Testis (tissue), 3 donors: Measurements from ENCODE around the gene CAPN1. TPM values are rescaled to one million over a fixed set of nuclear protein-coding genes. Genes with fewer than 3 reads are reported as not detected.

Experiments used
- polyA plus RNA-seq: library from polyadenylated mRNA; stranded (reverse); fragments of 350-450 nt; fragmentation: Illumina TruSeq; extraction: RNeasy Lipid Tissue Mini Kit (QIAGEN cat#74804); gene quantifications from one replicate; pipeline ENCODE4 v1.2.3, GENCODE V29; 2014; ENCODE audit warnings: low read depth, low replicate concordance; ENCODE audit not compliant: insufficient read depth
- small RNA-seq, 2 donors: library from RNA; depleted of rRNA; stranded (forward); fragments of <200 nt; gene quantifications; one replicate each; pipeline ENCODE3, GENCODE V24; 2016
- total RNA-seq, 2 donors: library from RNA; depleted of rRNA; stranded (reverse); fragments of >200 nt; gene quantifications; one replicate each; pipeline ENCODE4 v1.2.3, GENCODE V29; 2016

The CAPN1 gene
- total and polyA plus RNA-seq, 3 donors from 2014 or later, result 27.3 to 85.3 (median 36.2) TPM

Small RNA genes lying within 50 kb of the gene (small RNA-seq; reads per million reads assigned to genes)
- gene HIGD1AP10 (0 reads per million in 2 donors), gene PDCL2P2 (0 reads per million in 2 donors), gene RNU2-23P (0.09 to 0.47 reads per million in 2 donors)

Other genes starting within 250 kb of the CAPN1 start
- 1 to 10 TPM; 7.0 to 9.4 TPM for gene GPHA2, start 246.0 kb upstream of the CAPN1 start, total RNA-seq
- 6.9 TPM for gene GPHA2, start 246.0 kb upstream of the CAPN1 start, polyA plus RNA-seq
- 10 to 100 TPM; 14.4 to 34.8 TPM for gene MAJIN, start 209.8 kb upstream of the CAPN1 start, total RNA-seq
- 36.4 TPM for gene MAJIN, start 209.8 kb upstream of the CAPN1 start, polyA plus RNA-seq
- 1 to 10 TPM in 1 of 2 donors, under 1 TPM in 1; 0.94 to 1.5 TPM for gene BATF2, start 185.0 kb upstream of the CAPN1 start, total RNA-seq
- gene BATF2, start 185.0 kb upstream of the CAPN1 start, polyA plus RNA-seq, result 2.7 TPM
- 100 to 1,000 TPM; 127 to 154 TPM for gene ARL2, start 167.8 kb upstream of the CAPN1 start, total RNA-seq
- 235 TPM for gene ARL2, start 167.8 kb upstream of the CAPN1 start, polyA plus RNA-seq
- gene SNX15, start 154.5 kb upstream of the CAPN1 start, total RNA-seq, result 10 to 100 TPM; 17.0 to 22.5 TPM
- 15.6 TPM for gene SNX15, start 154.5 kb upstream of the CAPN1 start, polyA plus RNA-seq
- gene SAC3D1, start 140.7 kb upstream of the CAPN1 start, total RNA-seq, result 10 to 100 TPM; 40.5 to 41.0 TPM
- 63.5 TPM for gene SAC3D1, start 140.7 kb upstream of the CAPN1 start, polyA plus RNA-seq
- 10 to 100 TPM; 16.5 to 18.1 TPM for gene NAALADL1, start 123.4 kb upstream of the CAPN1 start, total RNA-seq
- gene NAALADL1, start 123.4 kb upstream of the CAPN1 start, polyA plus RNA-seq, result 16.0 TPM
- 10 to 100 TPM; 28.5 to 50.9 TPM for gene CDCA5, start 97.9 kb upstream of the CAPN1 start, total RNA-seq
- 93.3 TPM for gene CDCA5, start 97.9 kb upstream of the CAPN1 start, polyA plus RNA-seq
- 10 to 100 TPM; 52.7 to 57.2 TPM for gene ZFPL1, start 97.7 kb upstream of the CAPN1 start, total RNA-seq
- 70.6 TPM for gene ZFPL1, start 97.7 kb upstream of the CAPN1 start, polyA plus RNA-seq
- gene VPS51, start 85.7 kb upstream of the CAPN1 start, total RNA-seq, result 100 to 1,000 TPM; 173 to 252 TPM
- gene VPS51, start 85.7 kb upstream of the CAPN1 start, polyA plus RNA-seq, result 91.1 TPM
- gene TM7SF2, start 70.1 kb upstream of the CAPN1 start, total RNA-seq, result 10 to 100 TPM; 42.0 to 49.6 TPM
- 36.4 TPM for gene TM7SF2, start 70.1 kb upstream of the CAPN1 start, polyA plus RNA-seq
- gene ZNHIT2, start 64.2 kb upstream of the CAPN1 start, total RNA-seq, result 100 to 1,000 TPM in 1 of 2 donors, 10 to 100 TPM in 1; 64.2 to 119 TPM
- 47.3 TPM for gene ZNHIT2, start 64.2 kb upstream of the CAPN1 start, polyA plus RNA-seq
- 100 to 1,000 TPM; 441 to 583 TPM for gene FAU, start 59.8 kb upstream of the CAPN1 start, total RNA-seq
- gene FAU, start 59.8 kb upstream of the CAPN1 start, polyA plus RNA-seq, result 761 TPM
- 10 to 100 TPM; 82.8 to 87.7 TPM for gene MRPL49, start 59.6 kb upstream of the CAPN1 start, total RNA-seq
- gene MRPL49, start 59.6 kb upstream of the CAPN1 start, polyA plus RNA-seq, result 53.9 TPM
- gene SYVN1, start 47.4 kb upstream of the CAPN1 start, total RNA-seq, result 10 to 100 TPM; 67.4 to 87.2 TPM
- 62.0 TPM for gene SYVN1, start 47.4 kb upstream of the CAPN1 start, polyA plus RNA-seq
- 1 to 10 TPM; 1.2 TPM for gene SPDYC, start 11.7 kb upstream of the CAPN1 start, total RNA-seq
- 0.80 TPM for gene SPDYC, start 11.7 kb upstream of the CAPN1 start, polyA plus RNA-seq
- 10 to 100 TPM; 24.2 to 27.6 TPM for gene POLA2, start 80.0 kb downstream of the CAPN1 start, total RNA-seq
- gene POLA2, start 80.0 kb downstream of the CAPN1 start, polyA plus RNA-seq, result 21.9 TPM
- gene CDC42EP2, start 132.9 kb downstream of the CAPN1 start, total RNA-seq, result 1 to 10 TPM; 3.5 to 4.4 TPM
- 5.1 TPM for gene CDC42EP2, start 132.9 kb downstream of the CAPN1 start, polyA plus RNA-seq
- 10 to 100 TPM; 86.8 to 91.2 TPM for gene DPF2, start 151.9 kb downstream of the CAPN1 start, total RNA-seq
- gene DPF2, start 151.9 kb downstream of the CAPN1 start, polyA plus RNA-seq, result 94.5 TPM
- gene TIGD3, start 172.8 kb downstream of the CAPN1 start, total RNA-seq, result 1 to 10 TPM; 5.3 to 7.6 TPM
- gene TIGD3, start 172.8 kb downstream of the CAPN1 start, polyA plus RNA-seq, result 7.1 TPM
- gene SLC25A45, start 200.7 kb downstream of the CAPN1 start, total RNA-seq, result 10 to 100 TPM; 10.1 to 10.6 TPM
- 8.0 TPM for gene SLC25A45, start 200.7 kb downstream of the CAPN1 start, polyA plus RNA-seq
- gene FRMD8, start 204.7 kb downstream of the CAPN1 start, total RNA-seq, result 100 to 1,000 TPM in 1 of 2 donors, 10 to 100 TPM in 1; 92.5 to 118 TPM
- 31.4 TPM for gene FRMD8, start 204.7 kb downstream of the CAPN1 start, polyA plus RNA-seq
- gene NEAT1, start 240.9 kb downstream of the CAPN1 start, total RNA-seq, result 100 to 1,000 TPM; 230 to 243 TPM
- gene NEAT1, start 240.9 kb downstream of the CAPN1 start, polyA plus RNA-seq, result 189 TPM